Spleen (tissue), 7 donors: Measurements from ENCODE around the gene ELOF1.
"Not testable (repeated sequence)": the region's sequence is repeated elsewhere in the genome, so short reads cannot be mapped to it uniquely, and the experiment has no call there.

Experiments
- CTCF ChIP-seq, 11 experiments: fragments of 200-600 bp in 7 of 11; fragments of 450-650 bp in 4 of 11; sonication (generic) in 4 of 11; IDR thresholded peaks in 8 of 11; conservative IDR thresholded peaks in 3 of 11; 1 replicate in 7 of 11; 2 replicates in 4 of 11; pipeline versions ENCODE4 v1.4.0 to v1.8.0; 2016 to 2021; ENCODE audit warnings: antibody characterized with exemption in 11 of 11, inconsistent platforms in 4 of 11, mild to moderate bottlenecking in 1 of 11
- POLR2AphosphoS5 ChIP-seq, 3 donors: sonication (generic); formaldehyde crosslinking; IDR thresholded peaks; one replicate each; pipeline ENCODE4 v1.5.1; 2017; ENCODE audit warnings: antibody characterized with exemption in 3 of 3
- donor health status: DM: no; HTN: no; CAD: no; lungs with moderate emphysema.
- donor health status: DM: no; HTN: no; CAD: no.
- donor health status: DM: no; HTN: no; CAD: no.

GRCh38 chr19:11564082-11564807 lies 5.2 kb upstream of the ELOF1 start:
- TF ChIP-seq CTCF (IDR thresholded peaks at IDR 0.05 in 8 of 11, conservative IDR thresholded peaks at IDR 0.05 in 3 of 11); POLR2AphosphoS5 (IDR thresholded peaks at IDR 0.05): not testable (repeated sequence)
